Measurements from ENCODE around the gene SLC7A4.

Gene SLC7A4

DNA sequence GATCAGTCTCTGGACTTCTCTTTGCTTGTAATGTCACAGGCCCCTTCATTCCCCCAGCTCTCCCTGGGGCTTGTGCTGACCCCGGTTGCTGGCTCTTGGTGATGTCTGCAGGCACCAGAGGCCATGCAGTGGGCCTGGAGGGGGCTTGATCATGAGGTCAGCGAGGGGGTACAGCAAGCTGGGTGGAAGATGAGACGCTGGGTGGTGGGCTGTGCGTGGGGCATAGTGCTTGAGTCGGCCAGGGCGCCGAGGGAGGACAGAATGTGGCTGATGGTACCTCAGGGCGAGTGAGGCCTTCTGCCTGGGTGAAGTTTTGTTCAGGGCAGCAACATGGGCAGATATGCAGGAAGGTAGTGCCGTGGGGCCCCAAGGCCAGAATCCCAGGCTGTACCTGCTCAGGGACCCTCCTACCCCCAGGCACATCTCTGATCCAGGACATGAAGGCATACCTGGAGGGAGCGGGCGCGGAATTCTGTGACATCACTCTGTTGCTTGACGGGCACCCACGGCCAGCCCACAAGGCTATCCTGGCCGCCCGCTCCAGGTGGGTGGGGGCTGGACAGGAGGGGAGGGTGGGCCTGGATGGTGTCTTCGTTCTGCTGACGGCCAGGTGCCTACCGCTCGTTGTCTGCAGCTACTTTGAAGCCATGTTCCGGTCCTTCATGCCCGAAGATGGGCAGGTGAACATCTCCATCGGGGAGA lies 36.9 kb downstream of the SLC7A4 start:
- DNase-seq, result no peak

GRCh38 chr22:20994902-20995241 lies 37.5 kb downstream of the SLC7A4 start:
- DNase-seq, result no peak

GRCh38 chr22:20994128-20994901 lies 38.0 kb downstream of the SLC7A4 start:
- DNase-seq, result no peak

DNA sequence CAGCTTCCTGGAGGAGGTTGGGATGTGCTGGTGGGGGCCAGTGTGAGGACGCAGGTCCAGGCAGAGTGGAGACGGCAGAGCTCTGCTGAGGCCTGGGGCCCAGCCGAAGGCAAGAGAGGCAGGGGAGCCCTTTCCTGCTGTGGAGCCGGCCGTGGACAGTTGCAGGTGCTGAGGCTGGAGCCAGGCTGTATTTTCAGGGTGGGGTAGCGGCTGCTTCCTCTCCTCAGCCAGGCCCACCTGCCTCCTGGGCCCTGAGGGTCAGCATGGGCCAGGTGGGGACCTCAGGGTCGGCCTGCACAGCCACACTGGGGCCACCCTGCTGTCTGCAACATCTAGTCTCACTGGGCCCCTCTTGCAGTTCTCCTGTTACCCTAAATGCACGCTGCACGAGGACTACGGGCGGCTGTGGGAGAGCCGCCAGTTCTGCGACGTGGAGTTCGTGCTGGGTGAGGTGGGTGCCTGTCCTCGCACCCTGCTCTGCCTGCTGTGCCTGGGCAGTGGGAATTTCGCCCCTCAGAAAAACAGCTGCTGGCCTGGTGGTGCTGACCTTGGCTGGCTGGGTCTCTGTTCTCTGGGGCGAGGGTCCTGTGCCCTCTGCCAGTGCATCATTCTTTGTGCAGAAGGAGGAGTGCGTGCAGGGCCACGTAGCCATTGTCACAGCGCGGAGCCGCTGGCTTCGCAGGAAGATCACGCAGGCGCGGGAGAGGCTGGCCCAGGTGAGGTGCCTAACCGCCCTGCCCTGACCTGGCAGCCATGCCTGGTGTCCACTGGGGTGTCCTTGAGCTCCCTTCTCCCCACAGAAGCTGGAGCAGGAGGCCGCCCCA lies 38.8 kb downstream of the SLC7A4 start:
- DNase-seq, result no peak

DNA sequence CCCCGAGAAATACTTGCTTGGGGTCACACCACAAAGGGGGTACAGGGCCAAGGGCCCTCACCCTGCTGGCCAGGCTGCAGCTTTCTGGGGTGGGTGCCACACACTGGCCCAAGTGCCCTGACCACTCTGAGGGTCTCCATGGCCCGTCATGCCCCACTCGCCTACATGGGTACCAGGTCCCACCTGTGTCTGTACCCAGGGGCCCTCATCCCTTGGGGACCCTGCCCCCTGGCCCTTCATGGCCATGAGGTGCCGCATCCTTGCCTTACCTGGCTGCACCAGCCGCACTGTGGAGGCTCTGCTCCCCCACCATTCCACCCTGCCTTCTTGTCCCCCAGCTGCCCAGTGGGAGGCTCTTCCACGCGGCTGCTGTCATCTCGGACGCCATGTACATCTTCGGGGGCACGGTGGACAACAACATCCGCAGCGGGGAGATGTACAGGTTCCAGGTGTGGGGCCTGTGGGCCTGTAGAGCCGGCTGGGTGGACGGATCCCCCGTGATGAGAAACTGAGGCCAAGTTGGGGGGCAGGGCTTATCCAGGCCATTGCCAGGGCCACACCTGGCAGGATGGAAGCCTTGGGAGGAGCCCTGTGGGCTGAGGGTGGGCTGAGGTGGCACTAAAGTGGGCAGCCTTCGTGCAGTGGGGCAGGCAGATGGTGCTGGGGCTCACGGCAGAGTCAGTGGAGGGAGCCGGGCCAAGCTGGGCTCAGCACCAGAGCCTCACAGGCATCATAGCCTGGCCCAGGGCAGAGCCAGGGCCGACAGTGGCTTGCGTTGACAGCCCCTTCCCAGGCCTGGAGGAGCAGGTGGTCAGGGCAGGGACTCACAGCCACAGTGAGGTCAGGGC lies 39.7 kb downstream of the SLC7A4 start:
- DNase-seq, result no peak

DNA sequence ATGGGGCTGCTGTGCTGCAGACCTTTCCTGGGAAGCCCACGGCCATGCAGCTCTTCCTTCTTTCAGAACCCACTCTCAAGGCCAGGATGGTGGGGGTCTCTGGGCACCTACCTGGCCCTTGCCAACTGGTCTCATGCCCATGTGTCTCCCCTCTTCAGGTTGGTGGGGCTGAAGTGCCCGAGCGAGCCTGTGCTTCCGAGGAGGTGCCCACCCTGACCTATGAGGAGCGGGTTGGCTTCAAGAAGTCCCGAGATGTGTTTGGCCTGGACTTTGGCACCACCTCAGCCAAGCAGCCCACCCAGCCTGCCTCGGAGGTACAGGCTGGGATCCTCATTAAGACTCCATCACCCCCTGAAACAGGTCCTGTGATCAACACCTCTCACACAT lies 40.3 kb downstream of the SLC7A4 start:
- DNase-seq, result no peak

DNA sequence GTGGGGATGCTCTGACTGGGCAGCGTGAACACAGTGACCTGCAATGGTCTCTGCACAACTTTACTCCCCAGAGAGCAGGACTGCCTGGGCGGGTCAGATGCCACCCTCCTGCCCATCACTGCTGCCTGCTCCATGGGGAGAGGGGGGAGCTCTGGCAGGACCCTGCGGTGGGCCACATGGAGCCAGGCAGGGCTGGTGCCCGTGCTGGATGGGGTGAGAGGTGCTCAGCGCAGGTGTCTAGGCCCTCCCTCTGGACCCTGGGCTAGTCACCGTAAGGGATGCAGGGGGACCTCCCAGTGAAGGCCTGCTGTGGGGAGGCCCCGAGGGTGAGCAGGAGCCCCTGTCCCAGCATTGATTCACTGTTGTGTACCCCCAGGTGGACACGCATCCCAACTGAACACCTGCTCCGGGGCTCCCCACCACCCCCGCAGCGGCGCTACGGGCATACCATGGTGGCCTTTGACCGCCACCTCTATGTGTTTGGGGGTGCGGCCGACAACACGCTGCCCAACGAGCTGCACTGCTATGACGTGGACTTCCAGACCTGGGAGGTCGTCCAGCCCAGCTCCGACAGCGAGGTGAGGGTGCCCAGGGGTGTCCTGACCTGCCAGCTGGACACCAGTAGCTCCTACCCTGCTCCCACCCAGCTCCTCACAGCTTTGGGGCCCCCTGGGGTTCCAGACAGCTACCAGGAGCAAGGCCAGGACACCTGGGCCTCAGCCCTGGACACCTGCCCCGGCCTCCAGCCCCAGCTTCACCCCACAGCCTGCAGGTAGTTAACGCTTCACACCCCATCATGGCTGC lies 40.9 kb downstream of the SLC7A4 start:
- no peak for DNase-seq

- DNase-seq, result no peak
Observed at GRCh38 chr22:20990184-20991180, 41.9 kb downstream of the SLC7A4 start.

- DNase-seq, result no peak
Observed at GRCh38 chr22:20989323-20990138, 42.8 kb downstream of the SLC7A4 start.

DNA sequence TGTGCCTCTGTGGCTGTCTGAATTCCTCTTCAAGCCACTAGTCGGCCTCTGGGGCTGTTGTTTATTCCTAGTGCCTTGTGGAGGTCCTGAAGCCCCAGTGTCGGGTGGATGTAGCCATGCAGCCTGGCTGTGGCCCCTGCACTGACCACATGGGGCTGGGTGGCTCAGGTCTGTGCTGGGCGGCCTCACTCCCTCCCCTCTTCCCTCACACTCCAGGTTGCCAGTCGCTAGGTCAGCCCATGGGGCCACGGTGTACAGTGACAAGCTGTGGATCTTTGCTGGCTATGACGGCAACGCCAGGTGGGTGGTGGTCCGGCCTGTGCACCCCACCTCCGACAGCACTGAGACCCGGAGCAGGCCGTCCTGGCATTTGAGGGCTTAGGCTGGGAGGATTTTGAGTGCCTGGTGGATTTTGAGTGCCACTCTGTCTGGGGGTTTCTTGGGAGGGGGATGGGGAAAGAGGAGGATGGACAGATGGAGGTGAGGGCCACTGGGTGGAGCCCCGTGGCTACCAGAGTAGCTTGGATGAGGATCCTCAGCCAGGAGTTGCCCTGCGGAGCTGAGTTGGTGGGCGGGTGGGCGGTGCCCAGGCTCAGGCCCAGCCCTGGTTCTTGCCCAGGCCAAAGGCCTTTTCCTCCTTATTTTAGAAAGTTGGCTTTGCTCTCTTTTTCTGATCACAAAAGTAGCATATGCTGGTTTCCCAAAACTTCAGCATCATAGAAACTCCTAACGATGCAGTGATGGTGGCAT lies 43.6 kb downstream of the SLC7A4 start:
- no peak for DNase-seq

DNA sequence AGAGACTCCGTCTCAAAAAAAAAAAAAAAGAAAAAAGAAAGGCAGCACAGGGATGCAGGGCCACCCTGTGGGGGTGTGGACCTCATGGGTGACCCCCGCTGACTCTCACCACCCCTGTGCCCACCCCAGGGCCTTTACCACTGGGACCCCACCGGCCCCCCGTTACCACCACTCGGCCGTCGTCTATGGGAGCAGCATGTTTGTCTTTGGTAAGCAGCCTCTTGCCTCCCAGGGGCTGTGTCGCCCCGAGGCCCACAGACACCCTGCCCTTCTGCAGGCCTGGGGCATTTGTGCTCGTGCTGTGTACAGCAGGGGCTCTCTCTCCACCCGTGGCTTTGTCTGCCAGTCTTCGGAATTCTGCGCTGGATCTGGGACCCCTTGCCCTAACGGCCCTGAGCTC lies 45.0 kb downstream of the SLC7A4 start:
- DNase-seq, result no peak

DNA sequence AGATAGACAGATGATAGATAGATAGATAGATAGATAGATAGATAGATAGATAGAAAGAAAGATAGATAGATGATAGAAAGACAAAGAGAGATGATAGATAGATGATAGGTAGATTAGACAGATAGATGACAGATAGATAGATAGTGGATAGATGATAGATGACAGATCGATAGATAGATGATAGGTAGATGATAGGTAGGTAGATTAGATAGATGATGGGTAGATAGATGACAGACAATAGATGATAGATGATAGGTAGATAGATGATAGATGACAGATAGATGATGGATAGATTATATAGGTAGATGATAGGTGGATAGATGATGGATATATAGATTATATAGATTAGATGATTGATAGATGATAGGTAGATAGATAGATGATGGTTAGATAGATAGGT lies 46.0 kb downstream of the SLC7A4 start:
- DNase-seq, result no peak

DNA sequence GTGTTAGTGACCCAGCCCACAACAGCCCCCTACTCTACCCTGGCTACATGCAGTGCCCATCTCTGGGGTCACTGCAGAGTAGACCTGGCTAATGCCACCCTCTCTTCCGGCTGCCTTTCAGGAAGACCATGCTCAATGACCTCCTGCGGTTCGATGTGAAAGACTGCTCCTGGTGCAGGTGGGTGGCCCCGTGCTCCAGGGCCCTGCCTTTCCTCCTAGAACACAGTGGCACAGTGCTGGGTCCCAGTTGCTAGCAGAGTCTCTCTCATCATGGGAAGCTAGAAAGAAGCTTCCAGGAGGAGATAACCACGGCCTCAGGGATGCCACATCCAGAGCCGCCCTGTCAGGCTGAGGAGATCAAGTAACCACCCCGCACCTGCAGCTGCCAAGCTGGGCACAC lies 46.6 kb downstream of the SLC7A4 start:
- no peak for DNase-seq

DNA sequence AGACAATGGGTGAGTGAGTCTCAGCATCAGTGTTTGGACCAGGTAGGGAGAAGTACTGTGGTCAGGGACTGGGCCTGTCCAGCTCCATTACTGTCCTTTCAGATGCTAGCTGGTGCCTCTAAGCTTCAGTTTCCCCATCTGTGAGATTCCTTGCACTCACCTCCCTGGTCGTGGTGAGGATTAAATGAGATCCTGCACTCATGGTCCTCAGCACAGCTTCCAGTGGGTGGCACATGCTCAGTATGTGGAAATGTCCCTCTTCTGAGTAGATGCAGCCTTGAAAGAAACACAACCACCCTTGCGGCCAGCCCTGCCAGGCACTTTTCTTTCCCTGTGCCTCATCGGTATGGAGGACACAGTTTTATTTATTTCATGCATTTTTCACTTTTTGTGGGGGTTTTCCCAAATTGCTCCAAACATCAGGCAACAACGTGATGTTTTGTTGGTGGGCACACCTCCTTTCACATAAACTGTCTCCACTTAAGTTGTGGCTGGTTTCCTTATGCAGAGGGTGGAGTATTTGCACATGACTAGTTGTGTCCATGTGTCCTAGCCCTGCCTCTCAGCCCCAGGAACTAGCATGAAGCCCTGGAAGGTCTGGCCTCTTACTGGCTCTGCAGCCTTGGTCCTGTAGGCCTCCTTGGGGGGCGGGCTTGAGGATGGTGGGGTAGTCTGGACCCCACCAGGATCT lies 49.1 kb downstream of the SLC7A4 start:
- DNase-seq, result no peak

GRCh38 chr22:20982563-20982882 lies 49.8 kb downstream of the SLC7A4 start:
- DNase-seq, result no peak

DNA sequence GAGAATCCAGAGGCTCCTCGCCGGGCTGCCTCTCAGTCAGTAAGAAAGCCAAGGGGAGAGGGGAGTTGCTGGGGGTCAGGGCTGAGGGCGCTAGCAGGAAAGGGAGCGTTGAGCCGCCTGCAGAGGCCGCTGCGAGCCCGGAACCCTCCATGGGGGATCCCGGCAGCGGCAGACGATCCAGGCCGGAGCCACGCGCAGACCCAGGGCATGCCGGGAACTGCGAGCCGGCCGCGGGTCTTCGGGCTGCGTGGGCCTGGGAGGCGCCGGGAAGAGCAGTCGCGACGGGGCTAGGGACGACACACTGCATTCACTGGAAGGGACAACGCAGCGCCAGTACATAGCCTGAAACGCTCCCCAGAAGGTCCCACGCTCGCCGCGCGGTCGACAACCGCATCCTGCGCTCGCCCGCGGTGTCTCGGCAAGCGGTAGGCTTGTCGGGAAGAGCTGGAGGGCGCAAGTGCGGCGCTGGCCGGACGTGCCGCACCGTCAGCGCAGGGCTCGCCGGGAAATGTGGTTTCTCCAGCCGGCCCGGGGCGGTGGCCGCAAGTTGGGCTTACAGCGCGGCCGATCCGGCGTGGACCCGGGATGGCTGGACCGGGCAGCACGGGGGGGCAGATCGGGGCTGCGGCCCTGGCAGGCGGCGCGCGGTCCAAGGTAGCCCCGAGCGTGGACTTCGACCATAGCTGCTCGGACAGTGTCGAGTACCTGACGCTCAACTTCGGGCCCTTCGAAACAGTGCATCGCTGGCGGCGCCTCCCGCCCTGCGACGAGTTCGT lies 50.4 kb downstream of the SLC7A4 start, which contains the start of gene LZTR1:
Gene LZTR1 (plus strand): TSS at position 511 of the 776 bp plus-strand sequence. CDS start 75 bp downstream, at position 586.
- DNase-seq, result peak; percentile 57

DNA sequence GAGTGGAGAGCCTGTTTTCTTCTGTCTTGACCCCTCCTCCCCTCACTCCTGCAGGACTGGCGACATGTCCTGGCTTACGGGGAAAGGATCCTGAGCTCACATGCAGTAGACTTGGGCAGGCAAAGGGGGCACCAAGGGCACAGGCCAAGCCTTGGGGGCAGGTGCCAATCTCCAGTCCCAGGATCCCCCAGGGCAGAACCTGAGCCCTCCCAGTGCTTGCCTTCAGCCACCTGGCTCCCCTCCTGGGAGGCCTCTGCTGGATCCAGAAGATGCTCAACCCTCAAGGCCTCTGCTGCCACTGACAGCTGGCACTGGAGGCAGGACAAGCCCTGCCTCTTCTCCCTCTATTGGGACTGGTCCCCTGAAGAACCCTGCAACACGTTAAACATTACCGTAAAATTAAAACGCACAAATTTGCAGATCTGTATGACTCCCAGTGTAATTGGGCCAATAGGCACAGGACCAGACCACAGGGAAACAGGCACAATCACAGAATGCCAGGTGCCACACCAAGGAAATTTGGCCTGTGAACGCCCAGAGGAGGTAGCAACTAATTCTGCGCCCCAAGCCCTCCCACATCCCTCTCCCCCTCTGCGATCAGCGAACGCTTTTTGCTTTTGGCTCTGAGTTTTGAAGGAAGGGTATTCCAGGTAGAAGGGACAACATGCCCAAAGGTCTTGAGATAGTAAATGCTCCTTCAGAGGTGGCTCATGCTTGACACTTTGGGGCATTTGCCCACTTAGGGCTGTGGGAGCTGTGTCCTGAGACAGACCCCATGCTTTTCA lies 51.2 kb downstream of the SLC7A4 start:
- DNase-seq, result no peak

Measured in activated CD4-positive, alpha-beta T cell treated with anti-CD3 and anti-CD28 coated beads, Interleukin-2, amount 50 U/mL, for 1 hour (primary cell).